Gastroesophageal sphincter (tissue), 4 donors: Measurements from ENCODE around the gene TOX2. TPM values are rescaled to one million over a fixed set of nuclear protein-coding genes. Genes with fewer than 3 reads are reported as not detected.

ENCODE experiments used
- ATAC-seq: fragments of 150-250 bp; one replicate; pipeline ENCODE4 v1.9.1; 2016; ENCODE audit warnings: mild to moderate bottlenecking, moderate library complexity
- H3K27ac ChIP-seq, 4 donors: fragments of 200-600 bp; sonication (generic) in 3 of 4; 1 replicate in 3 of 4; 2 replicates in 1 of 4; pipeline ENCODE4 v1.5.1; 2016 to 2019
- H3K27me3 ChIP-seq: fragments of 200-600 bp; sonication (generic); one replicate; pipeline ENCODE4 v1.5.1; 2019
- H3K36me3 ChIP-seq, 2 donors: fragments of 200-600 bp; sonication (generic); one replicate each; pipeline ENCODE4 v1.5.1; 2019; ENCODE audit warnings: control low read depth in 1 of 2
- H3K4me1 ChIP-seq, 3 donors: fragments of 200-600 bp; sonication (generic); 1 replicate in 2 of 3; 2 replicates in 1 of 3; pipeline ENCODE4 v1.5.1; 2016 to 2019; ENCODE audit warnings: control low read depth in 2 of 3
- H3K4me3 ChIP-seq, 2 donors: fragments of 200-600 bp; sonication (generic); one replicate each; pipeline ENCODE4 v1.5.1; 2019; ENCODE audit warnings: mild to moderate bottlenecking in 1 of 2, moderate library complexity in 1 of 2
- H3K9me3 ChIP-seq, 3 donors: fragments of 200-600 bp; sonication (generic); one replicate each; pipeline ENCODE4 v1.5.1; 2017 to 2019; ENCODE audit warnings: control low read depth in 2 of 3
- CTCF ChIP-seq, 4 experiments: fragments of 200-600 bp in 2 of 4; fragments of 450-650 bp in 2 of 4; sonication (generic) in 1 of 4; IDR thresholded peaks; one replicate each; pipeline ENCODE4 v1.5.1; 2017 to 2019; ENCODE audit warnings: antibody characterized with exemption in 4 of 4, mild to moderate bottlenecking in 2 of 4, moderate library complexity in 2 of 4
- EP300 ChIP-seq: sonication (generic); formaldehyde crosslinking; IDR thresholded peaks from one replicate; pipeline ENCODE4 v1.6.1; 2017; ENCODE audit warnings: antibody characterized with exemption, mild to moderate bottlenecking
- POLR2A ChIP-seq, 2 donors: fragments of 450-650 bp; IDR thresholded peaks; one replicate each; pipeline ENCODE4 v1.6.1; 2017; ENCODE audit warnings: antibody characterized with exemption in 2 of 2, mild to moderate bottlenecking in 2 of 2, moderate library complexity in 1 of 2
- POLR2AphosphoS5 ChIP-seq: sonication (generic); formaldehyde crosslinking; IDR thresholded peaks from one replicate; pipeline ENCODE4 v1.6.1; 2017; ENCODE audit warnings: antibody characterized with exemption
- WGBS, 2 donors: methylation state at CpG; one replicate each; pipeline ENCODE4 v1.1.5; 2018; ENCODE audit warnings: low coverage in 1 of 2; 5-methylcytosine and 5-hydroxymethylcytosine counted together
- total RNA-seq, 4 donors: library from RNA; depleted of rRNA; stranded (reverse); fragments of >200 nt; gene quantifications; one replicate each; pipeline ENCODE4 v1.1.0, GENCODE V29; 2016

TOX2 gene
- total RNA-seq, 4 donors from 2014 or later: 16.4 to 47.8 (median 40.3) TPM

GRCh38 chr20:44092551-44093248 lies 178.0 kb downstream of the TOX2 start:
- Histone ChIP-seq H3K36me3 (no peaks in the 10 kb centered on the region), H3K27me3 (no peaks in the 10 kb centered on the region), H3K27ac (no peak overlapping the region), H3K4me3 (no peak overlapping the region), H3K4me1 (peaks cover 0 to 32% (median 0%) of the 10 kb centered on the region in 3 donors), H3K9me3 (no peaks in the 10 kb centered on the region)
- WGBS, 2 donors: 50 to 57% methylated on average over 3 to 8 of the region's 9 CpGs
- TF ChIP-seq POLR2A (IDR thresholded peaks at IDR 0.05) (no peak), CTCF (IDR thresholded peaks at IDR 0.05) (peak in 3 of 4 experiments; percentile 31 to 43 (median 37)), EP300 (no peak)
- ATAC-seq: no peak

- no peaks in the 10 kb centered on the region for H3K27me3 ChIP-seq
- 74 to 79% methylated on average over 2 of the region's 2 CpGs for WGBS, 2 donors
- ATAC-seq: no peak
- TF ChIP-seq CTCF (IDR thresholded peaks at IDR 0.05) (no peak), POLR2AphosphoS5 (no peak), EP300 (no peak), POLR2A (IDR thresholded peaks at IDR 0.05) (no peak)
- no peak overlapping the region for H3K4me3 ChIP-seq
- no peak overlapping the region for H3K27ac ChIP-seq
- H3K4me1 ChIP-seq: peaks cover 0 to 32% (median 0%) of the 10 kb centered on the region in 3 donors
- H3K9me3 ChIP-seq: no peaks in the 10 kb centered on the region
- no peaks in the 10 kb centered on the region for H3K36me3 ChIP-seq
Measured at GRCh38 chr20:44093249-44093582, 178.6 kb downstream of the TOX2 start.

GRCh38 chr20:44095831-44096230 lies 181.2 kb downstream of the TOX2 start:
- peaks cover 0 to 24% (median 0%) of the 10 kb centered on the region in 3 donors for H3K4me1 ChIP-seq
- no peak overlapping the region for H3K27ac ChIP-seq
- no peaks in the 10 kb centered on the region for H3K36me3 ChIP-seq
- no peaks in the 10 kb centered on the region for H3K27me3 ChIP-seq
- TF ChIP-seq POLR2A (IDR thresholded peaks at IDR 0.05) (no peak), EP300 (no peak), POLR2AphosphoS5 (no peak), CTCF (IDR thresholded peaks at IDR 0.05) (no peak)
- no peak overlapping the region for H3K4me3 ChIP-seq
- no peak for ATAC-seq
- WGBS, 2 donors: 17 to 50% methylated on average over 1 to 5 of the region's 7 CpGs
- H3K9me3 ChIP-seq: no peaks in the 10 kb centered on the region

GRCh38 chr20:44097521-44098255 lies 183.0 kb downstream of the TOX2 start:
- H3K4me1 ChIP-seq: peaks cover 0 to 16% (median 0%) of the 10 kb centered on the region in 3 donors
- 54 to 61% methylated on average over 10 to 11 of the region's 14 CpGs for WGBS, 2 donors
- H3K27ac ChIP-seq: no peak overlapping the region
- TF ChIP-seq POLR2A (IDR thresholded peaks at IDR 0.05) (no peak), CTCF (IDR thresholded peaks at IDR 0.05) (no peak), EP300 (no peak), POLR2AphosphoS5 (no peak)
- H3K4me3 ChIP-seq: no peak overlapping the region
- H3K36me3 ChIP-seq: no peaks in the 10 kb centered on the region
- H3K9me3 ChIP-seq: peaks cover 0 to 3% (median 0%) of the 10 kb centered on the region in 3 donors
- no peaks in the 10 kb centered on the region for H3K27me3 ChIP-seq
- ATAC-seq: no peak

- Histone ChIP-seq H3K36me3 (no peaks in the 10 kb centered on the region), H3K4me3 (no peak overlapping the region), H3K27ac (no peak overlapping the region), H3K4me1 (peaks cover 0 to 12% (median 0%) of the 10 kb centered on the region in 3 donors), H3K9me3 (peaks cover 0 to 9% (median 0%) of the 10 kb centered on the region in 3 donors), H3K27me3 (no peaks in the 10 kb centered on the region)
- WGBS, 2 donors: 54 to 91% methylated on average over 3 to 4 of the region's 6 CpGs
- TF ChIP-seq CTCF (IDR thresholded peaks at IDR 0.05) (no peak), EP300 (no peak), POLR2AphosphoS5 (no peak)
- no peak for ATAC-seq
Measured at GRCh38 chr20:44098256-44098630, 183.6 kb downstream of the TOX2 start.
